G401.6 (cell line): ENCODE data around the gene JMJD6.
"Not testable (repeated sequence)": the region's sequence is repeated elsewhere in the genome, so short reads cannot be mapped to it uniquely, and the experiment has no call there.

Source experiments
- FAIRE-seq: peaks from 2 replicates; lab custom pipeline; 2012; peaks lifted over from hg19 to GRCh38; lab: Jason Lieb, UNC

JMJD6 gene

DNA sequence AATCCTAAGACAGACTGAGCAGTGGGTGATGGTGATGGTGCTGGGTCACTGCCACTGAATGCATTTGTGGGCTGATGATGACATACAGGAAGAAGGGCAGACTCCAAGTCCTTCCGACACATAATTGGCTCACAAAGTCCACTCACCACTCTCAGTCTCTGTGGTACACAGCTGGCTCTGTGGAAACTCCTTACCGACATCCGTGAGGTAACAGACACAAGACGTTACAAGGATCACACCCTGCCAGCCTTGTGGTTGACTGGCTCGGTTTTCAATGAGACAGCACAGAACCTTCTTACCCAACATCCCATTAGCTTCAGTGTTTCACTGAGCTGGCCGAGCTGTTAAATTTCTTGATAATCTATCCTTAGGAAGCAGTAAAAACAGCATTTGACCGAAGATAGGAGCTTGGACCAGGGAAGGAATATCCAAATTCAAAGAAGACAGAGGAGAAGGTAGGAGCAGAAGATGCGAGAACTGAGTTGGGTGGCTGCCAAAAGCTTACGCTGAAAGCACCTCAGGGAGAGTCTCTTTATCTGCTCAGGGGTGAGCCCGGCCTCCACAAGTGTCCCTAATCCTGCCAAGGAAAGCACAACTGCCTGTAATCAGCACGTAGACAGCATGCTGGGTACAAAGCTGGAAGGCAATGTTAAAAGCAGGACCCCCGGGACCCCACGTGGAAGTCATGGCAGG is 10.1 kb downstream of the JMJD6 start:
- no peak for FAIRE-seq

GRCh38 chr17:76715496-76715830 is 10.9 kb downstream of the JMJD6 start:
- no peak for FAIRE-seq

GRCh38 chr17:76714822-76715495 is 11.4 kb downstream of the JMJD6 start:
- peak; percentile 82 for FAIRE-seq

DNA sequence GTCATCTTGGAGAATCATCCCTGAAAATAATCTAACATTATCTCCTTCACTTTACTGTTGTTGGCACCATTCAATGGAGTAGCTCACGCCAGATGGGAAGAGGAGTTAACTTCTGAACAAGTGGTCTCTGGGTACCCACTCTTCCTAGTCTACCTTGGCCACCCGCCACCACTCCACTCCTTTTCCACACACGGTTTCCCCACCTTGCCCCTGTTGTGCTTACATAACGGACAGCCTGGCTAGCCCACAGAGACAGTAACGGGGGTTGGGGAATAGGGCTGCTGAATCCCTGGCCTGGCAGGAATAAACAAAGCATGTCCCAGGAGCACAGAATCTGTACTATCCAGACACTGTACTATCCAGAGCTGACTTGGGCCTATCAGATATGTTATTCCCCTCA is 12.1 kb downstream of the JMJD6 start:
- FAIRE-seq: no peak

GRCh38 chr17:76713765-76714164 is 12.6 kb downstream of the JMJD6 start:
- FAIRE-seq: no peak

DNA sequence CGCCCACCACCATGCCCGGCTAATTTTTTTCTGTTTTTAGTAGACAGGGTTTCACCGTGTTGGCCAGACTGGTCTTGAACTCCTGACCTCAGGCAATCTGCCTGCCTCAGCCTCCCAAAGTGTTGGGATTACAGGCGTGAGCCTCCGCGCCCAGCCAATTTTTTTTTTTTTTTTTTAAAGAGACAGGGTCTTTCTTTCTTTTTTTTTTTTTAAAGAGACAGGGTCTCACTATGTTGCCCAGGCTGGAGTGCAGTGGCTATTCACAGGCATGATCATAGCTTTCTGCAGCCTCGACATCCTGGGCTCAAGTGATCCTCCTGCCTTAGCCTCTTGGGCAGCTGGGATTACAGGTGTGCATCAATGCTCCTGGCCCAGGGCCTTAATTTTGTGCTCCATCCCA is 14.1 kb downstream of the JMJD6 start:
- not testable (repeated sequence) for FAIRE-seq

GRCh38 chr17:76710863-76711611 is 15.4 kb downstream of the JMJD6 start, which contains the start of gene MXRA7:
MXRA7 (minus strand) TSS chr17:76710965; CDS start chr17:76710946, 19 bp downstream.
- FAIRE-seq: no peak

GRCh38 chr17:76709951-76710862 is 16.2 kb downstream of the JMJD6 start:
- not testable (repeated sequence) for FAIRE-seq

GRCh38 chr17:76709077-76709950 is 17.1 kb downstream of the JMJD6 start:
- peak; percentile 95 for FAIRE-seq

GRCh38 chr17:76707985-76708807 is 18.2 kb downstream of the JMJD6 start:
- FAIRE-seq: no peak

- no peak for FAIRE-seq
These were observed 19.6 kb downstream of the JMJD6 start for GRCh38 chr17:76706817-76707216.

- no peak for FAIRE-seq
These were observed 21.6 kb downstream of the JMJD6 start for GRCh38 chr17:76704805-76705204.

DNA sequence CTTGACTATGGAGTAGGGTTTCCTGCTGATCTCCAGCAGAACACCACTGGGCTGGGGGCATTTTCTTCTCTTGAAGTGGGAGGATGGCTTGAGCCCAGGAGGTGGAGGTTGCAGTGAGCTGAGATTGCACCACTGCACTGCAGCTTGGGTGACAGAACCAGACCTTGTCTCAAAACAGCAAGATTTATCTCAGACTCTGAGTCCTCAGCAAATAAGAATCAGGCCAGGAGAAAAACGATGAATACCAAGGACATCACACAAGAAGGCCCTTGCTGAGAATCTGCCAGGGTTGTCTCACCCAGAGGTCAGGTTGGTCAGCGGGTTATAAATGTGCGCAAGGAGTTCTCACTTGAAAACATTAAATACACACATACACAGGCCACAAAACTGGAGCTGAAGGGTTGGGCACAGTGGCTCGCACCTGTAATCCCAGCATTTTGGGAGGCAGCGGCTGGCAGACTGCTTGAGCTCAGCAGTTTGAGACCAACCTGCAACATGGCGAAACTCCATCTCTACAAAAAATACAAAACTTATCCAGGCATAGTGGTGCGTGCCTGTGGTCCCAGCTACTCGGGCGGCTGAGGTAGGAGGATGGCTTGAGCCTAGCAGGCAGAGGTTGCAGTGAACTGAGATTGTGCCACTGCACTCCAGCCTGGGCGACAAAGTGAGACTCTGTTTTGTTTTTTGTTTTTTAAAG is 23.3 kb downstream of the JMJD6 start:
- no peak for FAIRE-seq

DNA sequence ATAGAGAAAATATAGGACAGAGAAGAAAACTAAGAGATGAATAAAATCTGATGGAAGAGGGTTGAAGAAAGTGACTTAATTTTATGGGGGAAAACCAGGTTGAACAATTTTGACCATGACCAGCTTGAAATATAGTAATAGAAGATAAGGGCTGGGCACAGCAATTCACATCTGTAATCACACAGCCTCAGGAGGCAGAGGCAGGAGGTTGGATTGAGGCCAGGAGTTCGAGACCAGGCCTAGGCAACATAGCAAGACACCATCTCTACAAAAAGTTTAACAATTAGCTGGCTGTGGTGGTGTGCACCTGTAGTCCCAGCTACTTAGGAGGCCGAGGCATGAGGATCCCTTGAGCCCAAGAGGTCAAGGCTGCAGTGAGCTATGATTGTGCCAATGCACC is 24.3 kb downstream of the JMJD6 start:
- no peak for FAIRE-seq

DNA sequence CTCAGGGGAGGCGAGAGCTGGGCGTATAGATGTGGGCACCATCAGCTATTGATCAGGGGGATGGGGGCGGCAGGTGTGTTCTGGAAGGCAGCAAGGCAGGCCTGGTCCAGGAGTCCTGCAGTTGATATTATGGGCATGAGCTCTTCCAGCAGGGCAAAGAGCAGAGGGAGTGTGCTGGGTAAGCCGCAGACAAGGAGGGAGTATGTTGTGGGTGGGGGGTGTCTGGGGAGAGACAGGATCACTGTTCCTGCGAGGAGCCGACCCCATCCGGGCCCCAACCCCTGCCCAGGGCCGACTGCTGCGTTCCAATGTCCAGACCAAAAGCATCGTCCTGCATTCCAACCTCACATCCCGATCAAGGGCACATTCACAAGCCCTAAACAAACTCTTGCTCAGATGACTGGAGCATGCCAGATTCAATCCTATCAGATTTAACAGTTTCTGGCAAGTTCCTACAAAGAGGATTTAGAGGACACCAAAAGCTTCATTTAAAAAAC is 24.9 kb downstream of the JMJD6 start:
- FAIRE-seq: no peak

DNA sequence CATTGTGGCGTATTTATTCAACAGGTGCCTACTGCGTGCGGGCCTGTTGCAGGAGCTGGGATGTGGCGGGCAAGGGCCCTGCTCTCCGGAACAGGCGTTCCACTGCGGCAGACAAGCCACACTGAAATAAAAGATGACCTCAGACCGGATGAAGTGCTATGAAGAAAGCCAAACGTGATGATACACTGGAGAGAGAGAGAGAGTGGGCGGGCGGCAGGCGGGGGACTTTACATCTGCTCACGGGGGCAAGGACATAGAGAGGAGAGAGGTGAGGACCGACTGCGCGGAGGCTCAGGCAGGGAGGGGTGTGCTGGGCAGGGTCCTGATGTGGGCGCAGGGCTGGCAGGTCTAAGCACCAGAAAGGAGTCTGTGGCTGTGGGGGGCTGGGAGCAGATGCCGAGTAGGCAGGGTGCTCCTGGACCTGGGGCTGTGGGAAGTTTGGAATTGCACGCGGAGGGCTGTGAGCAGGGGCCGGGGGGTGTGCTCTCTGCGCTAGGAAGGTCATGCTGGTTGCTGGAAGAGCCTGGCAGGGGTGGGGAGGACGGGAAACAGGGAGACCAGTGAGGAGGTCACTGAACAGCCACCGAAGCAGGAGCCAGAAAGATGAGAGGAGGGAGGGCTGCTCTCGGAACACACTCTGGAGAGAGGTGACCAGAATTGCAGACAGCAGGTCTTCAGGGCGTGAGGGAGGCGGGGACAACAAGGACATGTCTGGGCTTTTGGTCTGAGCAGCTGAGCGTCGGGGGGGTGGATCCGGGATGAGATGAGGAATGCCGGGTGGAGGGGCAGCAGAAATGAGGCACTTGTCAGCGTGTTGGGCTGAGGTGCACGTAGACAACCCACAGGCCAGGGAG is 25.6 kb downstream of the JMJD6 start:
- no peak for FAIRE-seq

DNA sequence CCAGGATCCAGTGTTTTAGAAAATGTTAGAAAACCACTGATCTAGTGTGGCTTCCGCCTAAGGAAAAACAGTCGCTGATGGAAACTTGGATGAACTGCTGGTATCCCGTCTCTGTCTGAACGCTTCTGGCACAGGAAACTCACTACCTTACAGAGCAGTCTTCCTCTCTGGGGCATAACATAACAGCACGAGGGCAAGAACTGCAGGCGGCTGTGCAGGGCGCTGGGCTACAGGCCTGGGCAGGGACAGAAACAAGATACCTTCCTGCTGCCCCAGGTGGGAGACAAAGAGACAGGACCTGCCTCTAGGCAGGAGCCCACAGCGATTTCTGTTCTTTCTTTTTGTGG is 26.2 kb downstream of the JMJD6 start:
- no peak for FAIRE-seq

GRCh38 chr17:76698466-76698977 is 27.9 kb downstream of the JMJD6 start:
- not testable (repeated sequence) for FAIRE-seq
